ENCODE measurements around the gene SYCP2L.
"Not testable (repeated sequence)": the region's sequence is repeated elsewhere in the genome, so short reads cannot be mapped to it uniquely, and the experiment has no call there.

The SYCP2L gene

DNA sequence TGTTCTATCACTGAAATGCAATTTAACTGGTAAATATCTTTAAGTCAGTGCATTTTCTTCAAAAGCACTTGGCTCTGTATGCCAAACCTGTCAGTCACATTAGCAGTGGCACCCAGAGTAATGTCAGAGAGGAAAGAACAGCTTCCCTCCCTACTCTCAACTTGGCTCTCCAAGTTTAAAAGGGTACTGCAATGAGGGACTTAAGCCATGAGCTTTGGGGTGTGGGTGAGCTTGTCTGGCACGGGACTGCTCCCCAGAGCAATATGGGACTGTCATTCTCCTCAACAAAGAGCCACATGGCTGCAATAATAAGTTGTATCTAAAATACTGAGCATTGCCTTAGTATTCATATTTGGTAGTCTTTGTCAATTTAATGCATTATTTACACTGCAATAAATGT lies 9.0 kb upstream of the SYCP2L start:
- no peak for DNase-seq (ENCODE audit: low read depth, low spot score)

DNA sequence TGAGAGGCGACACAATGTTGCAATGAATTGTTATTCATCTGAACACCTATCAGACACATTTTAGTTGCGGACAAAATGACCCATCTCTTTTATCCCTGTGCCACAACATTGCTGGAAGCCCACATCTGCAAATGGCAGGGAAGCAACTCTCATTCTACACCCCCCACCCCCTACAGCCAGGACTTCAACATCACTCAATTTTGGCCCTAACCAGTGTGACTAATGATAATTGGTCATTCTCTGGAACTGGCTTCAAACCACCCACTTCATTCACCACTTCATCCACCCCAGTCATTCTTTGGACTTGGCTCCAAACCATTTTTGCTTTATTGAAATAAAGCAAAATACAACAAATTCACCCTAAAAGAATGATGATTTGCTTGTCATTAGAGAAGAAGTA lies 6.5 kb upstream of the SYCP2L start:
- no peak for DNase-seq (ENCODE audit: low read depth, low spot score)

DNA sequence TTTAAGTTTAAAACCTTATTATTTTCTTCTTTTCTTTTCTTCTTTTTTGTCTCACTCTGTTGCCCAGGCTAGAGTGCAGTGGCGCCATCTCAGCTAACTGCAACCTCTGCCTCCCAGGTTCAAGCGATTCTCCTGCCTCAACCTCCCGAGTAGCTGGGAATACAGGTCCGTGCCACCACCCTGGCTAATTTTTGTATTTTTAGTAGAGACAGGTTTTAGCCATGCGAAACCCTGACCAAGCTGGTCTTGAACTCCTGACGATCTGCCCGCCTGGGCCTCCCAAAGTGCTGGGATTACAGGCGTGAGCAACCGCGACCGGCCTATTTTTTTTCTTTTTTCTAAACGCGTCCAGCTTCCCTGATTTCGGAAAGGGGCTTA lies 4.6 kb upstream of the SYCP2L start:
- DNase-seq (ENCODE audit: low read depth, low spot score): not testable (repeated sequence)

DNA sequence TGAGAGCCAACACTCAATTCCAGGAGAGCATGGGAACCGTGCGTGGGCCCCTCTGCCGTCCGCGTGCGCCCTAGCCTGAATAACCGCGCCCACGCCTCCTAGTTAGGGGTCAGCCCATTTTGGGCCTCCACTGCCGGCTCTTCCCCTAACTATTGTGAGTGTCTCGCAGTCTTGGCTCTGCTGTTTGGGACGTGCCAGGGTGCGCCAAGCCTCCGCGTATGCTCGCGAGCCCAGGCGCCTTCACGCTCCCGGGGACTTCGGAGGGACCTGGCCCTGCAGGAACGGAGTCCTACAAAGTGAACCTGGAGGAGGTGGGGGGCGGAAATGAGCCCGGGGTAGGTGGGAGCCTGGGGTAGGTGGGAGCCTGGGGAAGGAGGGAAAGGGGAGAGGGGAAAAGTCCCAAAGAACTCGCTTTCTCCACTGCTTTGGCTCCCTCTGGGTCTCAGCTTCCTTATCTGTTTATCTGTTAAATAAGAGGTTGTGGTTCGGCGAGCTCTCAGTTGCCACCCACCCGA lies 4.1 kb upstream of the SYCP2L start:
- DNase-seq (ENCODE audit: low read depth, low spot score): no peak

DNA sequence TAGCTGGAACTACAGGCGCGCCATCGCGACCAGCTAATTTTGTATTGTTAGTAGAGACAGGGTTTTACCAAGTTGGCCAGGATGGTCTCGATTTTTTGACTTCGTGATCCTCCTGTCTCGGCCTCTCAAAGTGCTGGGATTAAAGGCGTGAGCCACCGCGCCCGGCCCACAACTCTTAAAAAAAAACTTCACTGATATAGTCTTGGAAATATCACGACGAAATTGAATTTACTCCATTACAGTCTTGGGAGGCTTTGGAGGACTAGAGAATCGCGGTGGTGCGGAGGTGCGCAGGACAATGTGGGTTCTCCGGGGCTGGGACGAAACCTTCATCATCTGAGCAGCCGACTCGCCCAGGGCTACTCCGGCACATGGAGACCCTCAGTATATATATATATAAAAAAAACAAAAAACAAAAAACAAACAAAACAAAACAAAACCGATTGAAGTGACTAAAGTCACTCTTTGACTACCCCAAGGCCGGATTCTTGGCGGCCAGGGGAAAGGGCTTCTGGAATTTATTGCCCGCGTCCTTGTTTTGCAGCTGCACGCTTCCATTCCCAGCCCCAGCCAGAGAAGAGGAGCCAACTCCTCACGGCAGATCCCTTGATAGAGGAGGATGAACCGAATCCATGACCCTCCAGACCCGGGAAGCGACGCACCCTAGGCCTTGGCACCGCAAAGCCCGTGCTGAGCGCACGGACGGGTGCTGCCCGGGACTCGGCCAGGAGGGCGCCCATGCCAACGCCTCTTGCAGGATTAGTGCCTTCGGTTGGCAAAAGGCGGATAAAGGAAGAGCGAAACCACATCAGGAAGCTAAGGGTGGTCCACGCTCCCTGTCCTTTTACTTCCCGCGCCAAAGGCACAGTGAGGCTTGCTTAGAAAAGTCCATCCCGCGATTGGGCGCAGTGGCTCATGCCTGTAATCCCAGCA lies 3.3 kb upstream of the SYCP2L start:
- no peak for DNase-seq (ENCODE audit: low read depth, low spot score)

DNA sequence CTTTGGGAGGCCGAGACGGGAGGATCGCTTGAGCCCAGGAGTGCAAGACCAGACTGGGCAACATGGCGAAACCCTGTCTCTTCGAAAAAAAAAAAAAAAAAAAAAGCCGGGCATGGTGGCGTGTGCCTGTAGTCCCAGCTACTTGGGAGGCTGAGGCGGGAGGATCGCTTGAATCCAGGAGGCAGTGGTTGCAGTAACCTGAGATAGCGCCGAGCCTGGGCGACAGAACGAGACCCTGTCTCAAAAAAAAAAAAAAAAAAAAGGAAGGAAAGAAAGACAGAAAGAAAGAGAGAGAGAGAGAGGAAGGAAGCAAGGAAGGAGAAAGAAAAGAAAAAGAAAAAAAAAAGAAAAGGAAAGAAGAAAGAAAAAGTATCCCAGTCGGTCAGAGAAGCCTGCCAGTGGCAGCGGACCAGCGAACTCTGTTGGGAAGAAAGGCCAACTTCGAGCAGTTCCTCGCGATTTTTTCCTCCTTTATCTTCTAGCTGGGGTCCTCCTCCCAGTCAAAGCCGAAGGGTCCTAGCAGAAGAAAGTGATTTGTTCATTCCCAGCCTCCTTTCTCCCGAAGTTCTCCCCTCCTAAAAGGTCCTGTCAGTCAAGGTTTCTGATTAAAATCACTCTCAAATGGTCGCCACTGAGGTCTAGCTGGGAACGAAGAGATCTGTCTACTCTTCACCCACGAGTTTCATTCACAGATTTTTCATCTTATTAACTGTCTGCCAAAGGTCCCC lies 2.4 kb upstream of the SYCP2L start:
- no peak for DNase-seq (ENCODE audit: low read depth, low spot score)

DNA sequence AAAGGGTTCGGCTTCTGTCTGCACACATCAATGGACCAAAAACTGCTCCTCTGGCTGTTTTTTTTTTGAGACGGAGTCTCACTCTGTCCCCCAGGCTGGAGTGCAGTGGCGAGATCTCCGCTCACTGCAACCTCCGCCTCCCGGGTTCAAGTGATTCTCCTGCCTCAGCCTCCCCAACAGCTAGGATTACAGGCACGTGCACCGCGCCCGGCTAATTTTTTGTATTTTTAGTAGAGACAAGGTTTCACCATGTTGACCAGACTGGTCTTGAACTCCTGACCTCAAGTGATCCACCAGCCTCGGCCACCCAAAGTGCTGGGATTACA lies 524 bp upstream of the SYCP2L start:
- DNase-seq (ENCODE audit: low read depth, low spot score): not testable (repeated sequence)

DNA sequence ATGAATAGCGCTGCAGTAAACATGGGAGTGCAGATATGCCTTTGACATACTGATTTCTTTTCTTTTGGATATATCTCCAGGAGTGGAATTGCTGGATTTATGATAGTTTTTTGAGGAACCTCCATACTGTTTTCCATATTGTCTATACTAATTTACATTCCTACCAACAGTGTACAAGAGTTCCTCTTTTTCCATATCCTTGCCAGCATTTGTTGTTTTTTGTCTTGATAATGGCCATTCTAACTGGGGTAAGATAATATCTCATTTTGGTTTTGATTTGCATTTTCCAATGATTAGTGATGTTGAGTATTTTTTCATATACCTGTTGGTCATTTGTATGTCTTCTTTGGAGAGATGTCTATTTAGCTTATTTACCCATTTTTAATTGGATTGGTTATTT lies 3.3 kb downstream of the SYCP2L start:
- DNase-seq (ENCODE audit: low read depth, low spot score): no peak

DNA sequence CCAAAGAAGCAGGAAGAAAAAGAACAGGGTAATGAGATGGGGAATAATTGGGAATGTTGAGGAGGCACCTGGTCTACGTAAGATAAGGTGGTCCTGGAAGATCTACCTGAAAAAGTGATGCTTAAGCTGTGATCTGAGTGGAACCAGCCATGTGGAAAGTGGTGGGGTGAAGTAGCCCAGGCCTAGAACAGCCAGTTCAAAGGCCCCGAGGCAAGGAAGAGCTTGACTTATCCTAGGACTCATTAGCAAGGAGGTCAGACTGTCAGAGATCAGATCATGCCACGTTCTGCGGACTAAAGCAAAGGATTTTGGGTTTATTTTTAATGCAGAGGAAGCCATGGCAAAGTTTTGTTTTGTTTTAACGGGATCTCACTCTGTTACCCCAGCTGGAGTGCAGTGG lies 5.1 kb downstream of the SYCP2L start:
- DNase-seq (ENCODE audit: low read depth, low spot score): no peak

DNA sequence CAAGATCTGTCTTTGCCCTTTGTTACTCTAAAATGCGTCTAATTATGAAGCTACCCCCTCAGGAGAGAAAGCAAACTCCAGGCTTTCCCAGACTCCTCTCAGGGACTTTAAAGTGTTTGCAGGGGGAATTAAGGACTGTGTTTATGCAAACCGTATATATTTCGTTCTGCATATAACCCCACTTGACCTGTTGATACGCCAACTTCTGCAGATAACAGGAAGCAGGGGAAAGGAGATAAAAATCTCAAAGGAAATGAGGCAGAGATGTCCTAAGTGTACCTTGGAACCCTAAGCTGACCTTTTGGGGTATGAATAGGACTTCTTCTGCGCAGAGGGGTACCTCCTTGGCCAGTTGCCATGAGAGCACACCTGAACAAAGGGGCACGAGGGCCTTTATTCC lies 8.1 kb downstream of the SYCP2L start:
- no peak for DNase-seq (ENCODE audit: low read depth, low spot score)

DNA sequence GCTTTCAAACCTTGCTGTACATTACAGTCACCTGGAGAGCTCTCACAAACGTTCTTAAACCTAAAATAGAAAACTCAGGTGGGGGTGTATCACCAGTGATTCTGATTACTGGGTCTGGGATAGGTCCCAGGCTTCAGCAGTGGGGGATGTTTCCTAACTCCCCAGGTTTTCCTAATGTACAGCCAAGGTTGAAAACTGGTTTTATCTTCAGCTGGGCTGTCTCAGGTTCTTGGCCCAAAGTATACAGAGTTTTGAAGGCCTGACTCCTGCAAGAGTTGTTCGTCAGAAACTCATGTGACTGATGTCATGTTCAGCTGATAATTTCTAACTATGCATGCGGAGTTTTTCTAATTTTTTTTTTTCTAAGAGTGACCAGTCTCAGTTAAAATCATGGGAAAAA lies 9.8 kb downstream of the SYCP2L start:
- DNase-seq (ENCODE audit: low read depth, low spot score): no peak

DNA sequence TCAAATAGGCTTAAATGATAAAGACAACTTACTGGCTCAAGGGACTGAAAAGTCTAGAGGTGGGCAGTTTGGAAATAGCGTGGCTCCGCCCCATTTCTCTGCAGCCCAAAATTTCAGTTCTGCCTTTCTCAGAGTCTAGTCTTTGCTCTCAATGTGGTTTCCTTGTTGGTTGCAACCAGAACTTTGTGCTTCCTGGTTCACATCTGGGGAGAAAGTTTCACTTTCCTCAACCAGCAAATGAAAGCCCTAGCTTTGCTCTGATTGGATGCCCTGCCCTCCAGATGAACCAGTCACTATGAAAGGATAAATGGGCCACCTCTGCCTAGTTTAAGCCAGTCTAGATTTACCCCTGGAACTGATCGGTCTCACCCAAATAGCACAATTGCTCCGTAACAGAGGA lies 14.9 kb downstream of the SYCP2L start:
- no peak for DNase-seq (ENCODE audit: low read depth, low spot score)

DNA sequence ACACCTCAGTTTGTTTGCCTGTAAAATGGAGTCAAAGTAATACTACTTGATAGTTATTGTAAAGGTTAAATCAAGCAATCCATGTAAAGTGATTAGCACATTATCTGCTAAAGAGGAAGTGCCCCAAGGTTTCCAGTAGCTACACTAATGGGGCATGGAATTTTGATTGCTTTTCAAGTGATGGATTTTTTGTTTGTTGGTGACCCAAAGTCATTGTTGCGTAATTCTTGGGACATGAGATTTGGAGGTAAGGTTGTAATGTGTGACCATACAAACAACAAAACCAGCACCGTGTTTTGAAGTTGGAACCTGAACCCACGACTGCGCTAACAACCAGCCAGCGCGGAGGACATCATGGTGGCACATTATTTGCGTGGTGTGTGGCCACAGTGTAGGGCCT lies 17.2 kb downstream of the SYCP2L start:
- no peak for DNase-seq (ENCODE audit: low read depth, low spot score)

DNA sequence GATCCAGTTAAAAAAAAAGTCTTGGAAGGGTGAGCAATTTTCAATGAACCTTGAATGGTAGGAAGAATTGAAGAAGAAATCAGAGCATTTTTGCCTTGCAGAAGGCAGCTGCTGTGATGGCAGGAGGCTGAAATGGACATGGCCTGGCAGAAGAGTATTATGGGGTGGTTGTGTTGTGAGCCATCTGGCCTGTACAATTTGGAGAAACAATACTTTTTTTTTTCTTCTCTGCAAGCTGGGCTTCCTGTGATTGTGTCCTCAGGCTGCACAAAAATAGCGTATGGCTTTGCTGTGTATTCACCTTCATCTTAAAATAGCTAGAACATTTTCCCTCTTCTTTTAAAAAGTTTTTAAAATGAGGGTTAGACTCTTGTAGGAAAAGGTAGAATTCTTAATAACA lies 21.4 kb downstream of the SYCP2L start:
- no peak for DNase-seq (ENCODE audit: low read depth, low spot score)

DNA sequence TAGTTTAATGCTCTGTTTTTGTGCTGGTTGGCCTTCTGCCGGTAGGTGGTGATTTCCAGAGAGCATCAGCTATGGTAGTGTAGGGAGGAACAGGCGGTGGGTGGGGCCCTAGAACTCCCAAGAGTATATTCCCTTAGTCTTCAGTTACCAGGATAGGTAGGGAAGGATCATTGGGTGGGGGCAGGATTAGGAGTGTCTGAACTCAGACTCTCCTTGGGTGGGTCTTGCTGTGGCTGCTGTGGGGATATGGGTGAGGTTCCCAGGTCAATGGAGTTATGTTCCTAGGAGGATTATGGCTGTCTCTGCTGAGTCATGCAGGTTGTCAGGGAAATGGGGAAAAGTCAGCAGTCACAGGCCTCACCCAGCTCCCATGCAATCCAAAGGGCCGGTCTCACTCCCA lies 32.7 kb downstream of the SYCP2L start:
- not testable (repeated sequence) for DNase-seq (ENCODE audit: low read depth, low spot score)

DNA sequence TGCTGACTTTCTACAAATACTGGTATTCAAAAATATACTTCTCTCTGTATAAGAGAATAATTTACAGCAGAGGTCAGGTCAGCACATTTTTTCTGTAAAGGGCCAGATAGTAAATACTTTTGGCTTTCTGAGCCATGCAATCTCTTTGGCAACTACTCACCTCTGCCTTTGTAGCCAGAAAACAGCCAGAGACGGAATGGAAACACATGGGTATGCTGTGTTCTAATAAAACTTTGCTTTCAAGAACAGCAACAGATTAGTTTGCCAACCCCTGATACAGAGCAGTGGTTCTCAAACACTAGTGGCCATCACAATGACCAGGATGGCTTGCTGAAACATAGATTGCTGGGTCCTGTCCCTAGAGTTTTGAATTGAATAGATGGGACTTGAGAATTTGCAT lies 46.3 kb downstream of the SYCP2L start:
- no peak for DNase-seq (ENCODE audit: low read depth, low spot score)

DNA sequence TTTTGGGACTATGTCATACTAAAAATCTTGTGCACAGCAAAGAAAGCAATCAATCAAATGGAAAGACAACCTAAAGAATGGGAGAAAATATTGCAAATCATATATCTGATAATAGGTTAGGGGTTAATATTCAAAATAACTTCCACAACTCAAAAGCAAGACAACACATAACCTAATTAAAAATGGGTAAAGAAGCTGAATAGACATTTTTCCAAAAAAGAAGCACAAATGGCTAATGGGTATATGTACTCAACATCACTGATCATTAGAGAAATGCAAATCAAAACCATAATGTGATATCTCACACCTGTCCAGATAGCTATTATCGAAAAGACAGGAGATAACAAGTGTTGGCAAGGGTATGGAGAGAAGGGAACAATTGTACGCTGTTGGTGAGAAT lies 53.0 kb downstream of the SYCP2L start:
- no peak for DNase-seq (ENCODE audit: low read depth, low spot score)

DNA sequence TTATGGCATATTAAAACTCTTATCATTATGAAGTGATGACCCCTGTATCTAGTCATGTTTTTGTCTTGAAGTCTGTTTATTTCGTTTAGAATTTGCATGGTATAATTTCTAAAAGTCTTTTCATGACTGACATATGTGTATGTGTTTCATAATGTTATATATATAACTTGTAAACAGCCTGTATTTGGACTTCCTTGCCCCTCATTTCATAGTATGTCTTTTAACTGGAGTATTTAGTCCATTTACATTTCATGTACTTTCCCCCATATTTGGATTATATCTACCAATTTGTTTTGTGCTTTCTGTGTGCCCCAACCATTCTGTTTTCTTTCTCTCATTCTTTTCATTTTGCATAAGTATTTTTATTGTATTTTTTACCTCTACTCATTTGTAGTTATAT lies 59.0 kb downstream of the SYCP2L start:
- DNase-seq (ENCODE audit: low read depth, low spot score): no peak

DNA sequence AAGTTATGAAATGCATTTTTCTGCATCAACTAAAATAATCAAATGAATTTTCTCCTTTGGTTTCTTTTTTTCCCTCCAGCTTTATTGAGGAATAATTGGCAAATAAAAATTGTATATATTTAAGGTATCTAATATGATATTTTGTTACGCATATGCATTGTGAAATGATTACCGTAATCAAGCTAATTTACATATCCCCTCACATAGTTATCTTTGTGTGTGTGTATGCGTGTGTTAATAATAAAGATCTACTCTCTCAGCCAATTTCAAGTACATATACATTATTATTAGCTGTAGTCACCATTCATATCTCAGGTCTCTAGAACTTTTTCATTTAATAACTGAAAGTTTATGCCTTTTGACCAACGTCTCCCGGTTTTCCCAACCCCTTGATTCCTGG lies 61.1 kb downstream of the SYCP2L start:
- DNase-seq (ENCODE audit: low read depth, low spot score): no peak

DNA sequence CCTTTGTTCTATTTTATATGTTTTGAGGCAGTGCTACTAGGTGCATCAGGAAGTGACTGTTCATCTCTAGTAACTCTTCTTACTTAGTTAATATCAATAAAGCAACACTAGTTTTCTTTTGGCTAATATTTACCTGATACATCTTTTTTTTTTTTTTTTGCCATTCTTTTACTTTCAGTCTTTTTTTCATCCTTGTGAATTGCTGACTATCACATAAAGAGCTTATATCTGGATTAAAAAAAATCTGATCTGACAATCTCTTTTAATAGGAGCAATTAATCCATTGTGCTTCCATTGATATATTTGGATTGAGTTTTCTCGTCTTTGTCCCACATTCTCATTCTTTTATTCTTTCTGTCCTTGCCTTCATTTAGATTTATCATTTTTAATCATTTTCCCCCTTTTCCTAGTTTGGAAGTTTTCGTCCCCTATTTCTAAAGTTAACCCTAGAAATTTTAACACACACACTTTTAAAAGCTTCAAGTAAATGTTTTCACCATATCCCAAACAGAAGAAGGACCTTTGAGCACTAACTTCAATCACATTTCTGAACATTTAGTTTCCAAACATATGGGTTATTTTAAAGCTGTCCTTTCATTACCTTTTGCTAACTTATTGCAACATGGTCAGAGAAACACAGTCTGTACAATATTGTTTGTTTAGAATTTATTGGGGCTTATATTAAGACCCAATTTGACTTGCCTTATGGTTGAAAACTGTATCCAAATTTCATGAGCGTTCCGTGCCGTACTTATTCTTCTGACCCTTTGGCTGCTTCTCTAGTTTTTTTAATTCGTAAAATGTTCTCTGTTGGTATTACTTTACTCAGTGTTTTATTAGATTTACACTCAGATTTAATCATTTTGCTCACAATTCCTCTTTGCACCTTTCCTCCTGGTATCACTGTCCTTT lies 63.0 kb downstream of the SYCP2L start:
- no peak for DNase-seq (ENCODE audit: low read depth, low spot score)

DNA sequence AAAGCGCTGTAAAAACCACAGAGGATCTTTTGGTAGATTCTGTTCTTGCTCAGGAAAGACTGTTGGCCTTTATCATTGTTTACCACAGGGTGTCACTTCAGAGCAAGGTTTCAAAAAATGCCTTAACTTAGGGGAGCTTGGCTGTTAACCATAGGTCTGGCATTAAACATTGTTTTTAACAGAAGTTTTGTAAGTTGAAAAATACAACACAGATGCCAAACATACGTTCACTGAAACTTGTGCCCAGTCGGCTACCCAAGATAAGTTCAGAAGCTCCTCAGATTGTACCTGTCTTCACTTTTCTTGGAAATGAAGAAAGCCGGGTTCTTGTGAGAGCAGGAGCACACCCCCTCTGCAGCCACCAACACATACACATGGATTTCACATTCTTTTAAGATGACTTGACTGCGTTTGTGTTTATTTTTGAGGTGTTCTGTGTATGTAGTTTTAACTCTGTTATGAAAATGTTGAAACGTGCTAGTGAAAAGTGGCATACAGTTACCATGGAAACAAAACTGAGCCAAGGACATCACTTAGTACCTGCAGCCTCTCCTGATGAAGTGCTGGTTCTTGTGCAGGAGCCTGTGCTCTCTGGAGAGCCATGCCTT lies 64.9 kb downstream of the SYCP2L start:
- peak; percentile 39 for DNase-seq (ENCODE audit: low read depth, low spot score)

DNA sequence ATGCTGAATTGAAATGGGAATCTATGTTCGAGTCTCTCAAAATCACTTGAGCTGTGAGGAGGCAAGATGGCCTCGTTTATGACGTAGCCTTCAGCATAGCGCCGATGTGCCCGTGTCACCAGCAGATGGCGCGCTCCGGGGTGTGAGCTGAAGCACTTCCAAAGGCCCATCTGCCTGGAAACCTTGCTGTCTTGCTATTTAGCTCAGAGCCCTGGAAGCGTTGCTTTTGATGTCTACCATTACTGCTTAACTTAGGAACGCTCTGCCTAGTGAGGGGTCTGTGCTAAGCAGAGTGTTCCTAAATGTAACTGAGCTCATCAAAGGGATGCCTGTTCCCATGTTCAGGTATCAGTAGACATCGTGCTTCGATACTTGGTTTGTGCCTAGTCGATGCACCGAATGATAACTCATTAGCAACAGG lies 67.7 kb downstream of the SYCP2L start:
- peak; percentile 65 for DNase-seq (ENCODE audit: low read depth, low spot score)

Measured in brain pericyte (primary cell).